ENCODE data around the gene NMNAT2. TPM values are rescaled to one million over a fixed set of nuclear protein-coding genes. Genes with fewer than 3 reads are reported as not detected.

The NMNAT2 gene
- total and polyA plus RNA-seq, 2 of the 8 experiments (the other 6 are each of a cell fraction or from before 2014, with no cell fraction given): 6.5 to 20.9 TPM

DNA sequence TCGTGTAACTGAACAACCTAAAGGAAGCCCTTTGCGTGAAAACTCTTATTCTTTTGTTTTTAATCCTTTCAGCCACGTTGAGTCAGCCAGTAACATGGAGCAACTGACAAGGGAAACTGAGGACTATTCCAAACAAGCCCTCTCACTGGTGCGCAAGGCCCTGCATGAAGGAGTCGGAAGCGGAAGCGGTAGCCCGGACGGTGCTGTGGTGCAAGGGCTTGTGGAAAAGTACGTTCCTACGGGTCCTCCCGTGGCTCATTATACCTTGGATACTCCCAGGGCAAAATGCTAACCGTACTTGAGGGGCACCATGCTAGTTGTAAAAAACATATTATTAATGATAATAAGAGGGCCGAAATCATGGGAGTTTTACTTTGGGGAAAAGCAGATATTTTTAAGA is 182.7 kb downstream of the NMNAT2 start:
- Histone ChIP-seq H2BK12ac (ENCODE audit: low read depth, low read length) (no peak overlapping the region), H3K23ac (ENCODE audit: insufficient read length) (no peak overlapping the region), H3K4me3 (ENCODE audit: extremely low read depth in 1 of 4, insufficient read depth in 2 of 4, low read depth in 3 of 4, low read length in 4 of 4) (peak overlapping the region in 1 of 4 experiments; percentile 44; a peak in 1 of 8 replicates), H4K20me1 (replicated peaks in 1 of 2; ENCODE audit: control insufficient read depth in 1 of 2, insufficient read depth in 2 of 2, low read length in 2 of 2) (no peaks in the 10 kb centered on the region), H2AK5ac (ENCODE audit: low read depth, low read length) (no peak overlapping the region), H3K4ac (replicated peaks; ENCODE audit: insufficient read length, low read depth, low read length) (no peak overlapping the region), H3K9me3 (ENCODE audit: insufficient read depth in 2 of 2, low read depth in 1 of 2, low read length in 1 of 2) (no peaks in the 10 kb centered on the region), H3K27ac (ENCODE audit: low read depth, low read length) (no peak overlapping the region), H2BK15ac (ENCODE audit: low read length) (no peak overlapping the region), H3K79me2 (ENCODE audit: control insufficient read depth in 1 of 2, insufficient read depth in 2 of 2, low read length in 2 of 2) (no peaks in the 10 kb centered on the region), H3K79me1 (ENCODE audit: low read depth, low read length) (no peaks in the 10 kb centered on the region), H2BK120ac (replicated peaks; ENCODE audit: low read depth, low read length) (no peak overlapping the region), H2BK20ac (ENCODE audit: low read length) (no peak overlapping the region), H3K4me2 (ENCODE audit: insufficient read depth in 1 of 2, low read depth in 2 of 2, low read length in 2 of 2) (peak overlapping the region; percentile 52 to 58; a peak in 3 of 4 replicates), H3K56ac (replicated peaks; ENCODE audit: insufficient read length, low read depth, low read length) (no peak overlapping the region), H2AFZ (ENCODE audit: low read length) (no peak overlapping the region), H3K36me3 (ENCODE audit: control insufficient read depth in 2 of 4, insufficient read depth in 4 of 4, low read length in 3 of 4) (peaks cover 0 to 3% (median 0%) of the 10 kb centered on the region in 4 experiments; a peak in 1 of 8 replicates), H3K9ac (replicated peaks in 1 of 4; ENCODE audit: extremely low read depth in 1 of 4, low read depth in 3 of 4, low read length in 3 of 4) (no peak overlapping the region), H4K8ac (ENCODE audit: extremely low read depth, insufficient read depth, low read length) (no peak overlapping the region; the same call in 1 of the 2 replicates), H3K4me1 (replicated peaks in 1 of 4; ENCODE audit: control insufficient read depth in 3 of 4, insufficient read depth in 4 of 4, low read length in 3 of 4) (peaks cover 7 to 12% (median 10%) of the 10 kb centered on the region in 4 experiments; a peak in 6 of 7 replicates), H3K14ac (ENCODE audit: insufficient read length) (no peak overlapping the region), H3K18ac (ENCODE audit: extremely low read depth, low read length) (no peak overlapping the region), H3K23me2 (ENCODE audit: low read depth, low read length) (no peaks in the 10 kb centered on the region; the same call in 1 of the 2 replicates), H4K91ac (replicated peaks; ENCODE audit: insufficient read length, low read length) (peak overlapping the region; percentile 79), H2BK5ac (ENCODE audit: low read depth, low read length) (0 out of 2 replicates have a peak overlapping the region, but pooled peaks have one; percentile 8), H3K27me3 (replicated peaks in 1 of 4; ENCODE audit: control insufficient read depth in 3 of 4, extremely low read depth in 1 of 4, insufficient read depth in 3 of 4, low read length in 3 of 4) (no peaks in the 10 kb centered on the region), H4K5ac (ENCODE audit: insufficient read length, low read depth, low read length) (peak overlapping the region; percentile 52)
- DNase-seq (ENCODE audit: low read depth in 1 of 2, low spot score in 2 of 2) (no peak), FAIRE-seq (no peak)
- WGBS, 2 experiments (ENCODE audit: extremely low coverage in 1 of 2, insufficient coverage in 1 of 2, insufficient read length in 1 of 2, insufficient replicate concordance in 2 of 2, low coverage in 1 of 2, low lambda C conversion rate in 2 of 2, missing lambda C conversion rate in 1 of 2): 76% methylated on average over 14 of the region's 14 CpGs; no CpG with 5 or more reads in 1 of the 2 experiments
- POLR2A ChIA-PET (ENCODE audit: partially characterized antibody): interaction anchor here (1.1 to 2.0 kb wide), 4 partner anchors 11 to 43 kb away, joined by 3 to 5 read pairs (median 4); no protein-coding TSS in a partner anchor
- CTCF ChIA-PET (ENCODE audit: partially characterized antibody): interaction anchor here (0.8 to 2.3 kb wide), 27 partner anchors 11 to 420 kb away, joined by 3 to 15 read pairs (median 5); no protein-coding TSS in a partner anchor
- no peak for TF ChIP-seq HDAC6 (IDR thresholded peaks at IDR 0.05; ENCODE audit: low read depth, low read length)
- no peak for TF ChIP-seq KDM4A (IDR thresholded peaks at IDR 0.05; ENCODE audit: low read depth, low read length, severe bottlenecking)
- TF ChIP-seq, protein P1, sequence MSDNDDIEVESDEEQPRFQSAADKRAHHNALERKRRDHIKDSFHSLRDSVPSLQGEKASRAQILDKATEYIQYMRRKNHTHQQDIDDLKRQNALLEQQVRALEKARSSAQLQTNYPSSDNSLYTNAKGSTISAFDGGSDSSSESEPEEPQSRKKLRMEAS (IDR thresholded peaks at IDR 0.05): no peak
- no peak for TF ChIP-seq ZNF274 (IDR thresholded peaks at IDR 0.05; ENCODE audit: borderline replicate concordance, extremely low read depth, low read length)
- TF ChIP-seq CBX8 (IDR thresholded peaks at IDR 0.05; ENCODE audit: borderline replicate concordance, low read depth, low read length): no peak
- no peak for TF ChIP-seq SAP30 (IDR thresholded peaks at IDR 0.05; ENCODE audit: insufficient read depth, insufficient replicate concordance, low read length)
- TF ChIP-seq RNF2 (IDR thresholded peaks at IDR 0.05; ENCODE audit: borderline replicate concordance, low read depth, low read length, missing control alignments, poor library complexity, severe bottlenecking): no peak
- TF ChIP-seq POLR2A (IDR thresholded peaks at IDR 0.05; ENCODE audit: control extremely low read depth in 1 of 2, low read depth in 2 of 2, low read length in 2 of 2): no peak
